ENCODE data around the gene ITGA3. TPM values are rescaled to one million over a fixed set of nuclear protein-coding genes. Genes with fewer than 3 reads are reported as not detected.

Gene ITGA3
- total and polyA plus RNA-seq, 2 of the 13 experiments (the other 11 are each of a cell fraction or from before 2014, with no cell fraction given), result 0.48 to 0.69 TPM

GRCh38 chr17:50101346-50102163 is 45.6 kb downstream of the ITGA3 start (continued):
- TF ChIP-seq, protein P1, sequence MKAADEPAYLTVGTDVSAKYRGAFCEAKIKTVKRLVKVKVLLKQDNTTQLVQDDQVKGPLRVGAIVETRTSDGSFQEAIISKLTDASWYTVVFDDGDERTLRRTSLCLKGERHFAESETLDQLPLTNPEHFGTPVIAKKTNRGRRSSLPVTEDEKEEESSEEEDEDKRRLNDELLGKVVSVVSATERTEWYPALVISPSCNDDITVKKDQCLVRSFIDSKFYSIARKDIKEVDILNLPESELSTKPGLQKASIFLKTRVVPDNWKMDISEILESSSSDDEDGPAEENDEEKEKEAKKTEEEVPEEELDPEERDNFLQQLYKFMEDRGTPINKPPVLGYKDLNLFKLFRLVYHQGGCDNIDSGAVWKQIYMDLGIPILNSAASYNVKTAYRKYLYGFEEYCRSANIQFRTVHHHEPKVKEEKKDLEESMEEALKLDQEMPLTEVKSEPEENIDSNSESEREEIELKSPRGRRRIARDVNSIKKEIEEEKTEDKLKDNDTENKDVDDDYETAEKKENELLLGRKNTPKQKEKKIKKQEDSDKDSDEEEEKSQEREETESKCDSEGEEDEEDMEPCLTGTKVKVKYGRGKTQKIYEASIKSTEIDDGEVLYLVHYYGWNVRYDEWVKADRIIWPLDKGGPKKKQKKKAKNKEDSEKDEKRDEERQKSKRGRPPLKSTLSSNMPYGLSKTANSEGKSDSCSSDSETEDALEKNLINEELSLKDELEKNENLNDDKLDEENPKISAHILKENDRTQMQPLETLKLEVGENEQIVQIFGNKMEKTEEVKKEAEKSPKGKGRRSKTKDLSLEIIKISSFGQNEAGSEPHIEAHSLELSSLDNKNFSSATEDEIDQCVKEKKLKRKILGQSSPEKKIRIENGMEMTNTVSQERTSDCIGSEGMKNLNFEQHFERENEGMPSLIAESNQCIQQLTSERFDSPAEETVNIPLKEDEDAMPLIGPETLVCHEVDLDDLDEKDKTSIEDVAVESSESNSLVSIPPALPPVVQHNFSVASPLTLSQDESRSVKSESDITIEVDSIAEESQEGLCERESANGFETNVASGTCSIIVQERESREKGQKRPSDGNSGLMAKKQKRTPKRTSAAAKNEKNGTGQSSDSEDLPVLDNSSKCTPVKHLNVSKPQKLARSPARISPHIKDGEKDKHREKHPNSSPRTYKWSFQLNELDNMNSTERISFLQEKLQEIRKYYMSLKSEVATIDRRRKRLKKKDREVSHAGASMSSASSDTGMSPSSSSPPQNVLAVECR (CRISPR knock-in tag; IDR thresholded peaks at IDR 0.05; ENCODE audit: borderline replicate concordance), result peak; percentile 41; the same call in 1 of the 2 replicates
- TF ChIP-seq ZC3H4 (CRISPR knock-in tag; IDR thresholded peaks at IDR 0.05; ENCODE audit: borderline replicate concordance) (no peak), TFAP4 (IDR thresholded peaks at IDR 0.05; ENCODE audit: borderline replicate concordance, low read depth) (peak; percentile 92; the same call in 1 of the 2 replicates), ZNF556 (CRISPR knock-in tag; IDR thresholded peaks at IDR 0.05; ENCODE audit: borderline replicate concordance) (no peak), ZNF75D (CRISPR knock-in tag; IDR thresholded peaks at IDR 0.05; ENCODE audit: borderline replicate concordance) (no peak), THAP7 (CRISPR knock-in tag; IDR thresholded peaks at IDR 0.05) (no peak), REPIN1 (CRISPR knock-in tag; IDR thresholded peaks at IDR 0.05; ENCODE audit: borderline replicate concordance, low read depth) (no peak), MTF1 (CRISPR knock-in tag; IDR thresholded peaks at IDR 0.05) (no peak), MED8 (CRISPR knock-in tag; IDR thresholded peaks at IDR 0.05; ENCODE audit: insufficient replicate concordance) (no peak), GATA4 (IDR thresholded peaks at IDR 0.05; ENCODE audit: borderline replicate concordance, low read depth) (no peak), HMGXB4 (CRISPR knock-in tag; IDR thresholded peaks at IDR 0.05; ENCODE audit: borderline replicate concordance in 1 of 2, low read depth in 1 of 2) (peak in 1 of 2 experiments; percentile 14; a peak in 1 of 4 replicates), ARNT (IDR thresholded peaks at IDR 0.05) (no peak), JUNB (CRISPR knock-in tag; IDR thresholded peaks at IDR 0.05; ENCODE audit: borderline replicate concordance) (no peak), TCF7 (IDR thresholded peaks at IDR 0.05; ENCODE audit: low read depth) (no peak), ZC3H13 (CRISPR knock-in tag; IDR thresholded peaks at IDR 0.05) (no peak), HNRNPLL (IDR thresholded peaks at IDR 0.05; ENCODE audit: low read depth, low read length, poor library complexity, severe bottlenecking) (no peak), ZNF678 (CRISPR knock-in tag; IDR thresholded peaks at IDR 0.05) (no peak)
